KMS-11 (cell line): ENCODE results near the gene FAF1.

ENCODE experiments used
- H2AFZ ChIP-seq: fragments of 200-600 bp; sonication (generic); 2 replicates; pipeline ENCODE4 v1.6.1; 2016; ENCODE audit warnings: antibody characterized with exemption, mixed run types, low read depth
- H3K27ac ChIP-seq: fragments of 200-600 bp; sonication (generic); 2 replicates; pipeline ENCODE4 v1.6.1; 2016; ENCODE audit warnings: mild to moderate bottlenecking, mixed run types
- H3K27me3 ChIP-seq: fragments of 200-600 bp; sonication (generic); 2 replicates; pipeline ENCODE4 v1.6.1; 2017; ENCODE audit warnings: mild to moderate bottlenecking, low read depth, mixed run types, moderate library complexity; ENCODE audit not compliant: insufficient read depth
- H3K36me3 ChIP-seq: fragments of 200-600 bp; sonication (generic); 2 replicates; pipeline ENCODE4 v1.6.1; 2017; ENCODE audit warnings: mild to moderate bottlenecking, mixed run types; ENCODE audit not compliant: insufficient read depth
- H3K4me1 ChIP-seq: fragments of 200-600 bp; sonication (generic); 2 replicates; pipeline ENCODE4 v1.6.1; 2016; ENCODE audit warnings: mild to moderate bottlenecking, low read depth, mixed run types; ENCODE audit not compliant: poor library complexity, severe bottlenecking
- H3K4me2 ChIP-seq: fragments of 200-600 bp; sonication (generic); 2 replicates; pipeline ENCODE4 v1.7.0; 2016; ENCODE audit warnings: mild to moderate bottlenecking, mixed run types
- H3K4me3 ChIP-seq: fragments of 200-600 bp; sonication (generic); IDR thresholded peaks from 2 replicates; pipeline ENCODE4 v1.6.1; 2017; ENCODE audit warnings: low read depth, low read length, mixed read lengths; ENCODE audit not compliant: insufficient read depth
- H3K79me2 ChIP-seq: fragments of 200-600 bp; sonication (generic); 2 replicates; pipeline ENCODE4 v1.6.1; 2016; ENCODE audit warnings: low read depth, mixed run types; ENCODE audit not compliant: insufficient read depth
- H3K9ac ChIP-seq: fragments of 200-600 bp; sonication (generic); 2 replicates; pipeline ENCODE4 v1.6.1; 2016; ENCODE audit warnings: mild to moderate bottlenecking, mixed run types
- H4K20me1 ChIP-seq: fragments of 200-600 bp; sonication (generic); 2 replicates; pipeline ENCODE4 v1.6.1; 2016; ENCODE audit warnings: mild to moderate bottlenecking, mixed run types; ENCODE audit not compliant: insufficient read depth
- CTCF ChIP-seq: fragments of 200-600 bp; sonication (generic); conservative IDR thresholded peaks from 2 replicates; pipeline ENCODE4 v1.6.1; 2017; ENCODE audit warnings: low read depth, mild to moderate bottlenecking, antibody characterized with exemption, low read length, moderate library complexity, mixed read lengths

The FAF1 gene

GRCh38 chr1:50667710-50668356 lies 292.2 kb downstream of the FAF1 start:
- Histone ChIP-seq H3K27ac (no peak overlapping the region), H3K4me3 (no peak overlapping the region), H3K9ac (no peak overlapping the region), H4K20me1 (no peaks in the 10 kb centered on the region), H3K36me3 (no peaks in the 10 kb centered on the region), H3K27me3 (no peaks in the 10 kb centered on the region), H3K4me2 (no peak overlapping the region), H3K4me1 (no peaks in the 10 kb centered on the region), H3K79me2 (no peaks in the 10 kb centered on the region), H2AFZ (no peak overlapping the region)
- no peak for TF ChIP-seq CTCF

- Histone ChIP-seq H3K27me3 (no peaks in the 10 kb centered on the region), H4K20me1 (no peaks in the 10 kb centered on the region), H3K4me1 (no peaks in the 10 kb centered on the region), H3K36me3 (no peaks in the 10 kb centered on the region), H3K79me2 (no peaks in the 10 kb centered on the region), H3K27ac (no peak overlapping the region), H2AFZ (no peak overlapping the region), H3K9ac (no peak overlapping the region), H3K4me2 (no peak overlapping the region), H3K4me3 (no peak overlapping the region)
- TF ChIP-seq CTCF: no peak
Observed at GRCh38 chr1:50667272-50667671, 292.8 kb downstream of the FAF1 start.

DNA sequence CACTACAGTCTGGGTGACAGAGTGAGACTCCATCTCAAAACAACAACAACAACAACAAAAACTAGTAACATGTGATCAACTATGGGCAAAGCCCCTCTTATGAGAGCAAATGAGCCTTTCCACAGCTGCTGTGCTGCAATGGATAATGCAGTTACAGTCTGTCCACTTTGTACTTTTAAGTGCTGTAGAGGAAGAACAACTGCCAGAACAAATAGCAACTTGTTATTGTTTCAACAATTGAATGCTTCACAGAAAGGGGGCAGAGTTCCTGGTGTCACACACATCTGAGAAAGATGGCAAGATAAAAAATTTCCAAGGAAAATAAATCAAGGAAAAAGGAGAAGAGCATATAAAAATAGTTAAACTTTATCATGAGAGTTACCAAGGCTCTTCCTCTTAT lies 293.2 kb downstream of the FAF1 start:
- Histone ChIP-seq H3K27me3 (no peaks in the 10 kb centered on the region), H3K27ac (no peak overlapping the region), H3K9ac (no peak overlapping the region), H2AFZ (no peak overlapping the region), H3K79me2 (no peaks in the 10 kb centered on the region), H3K4me2 (no peak overlapping the region), H3K36me3 (no peaks in the 10 kb centered on the region), H3K4me1 (no peaks in the 10 kb centered on the region), H3K4me3 (no peak overlapping the region), H4K20me1 (no peaks in the 10 kb centered on the region)
- TF ChIP-seq CTCF: no peak

- no peak overlapping the region for H3K9ac ChIP-seq
Observed at GRCh38 chr1:50665413-50665812, 294.7 kb downstream of the FAF1 start.

More at GRCh38 chr1:50665413-50665812, 294.7 kb downstream of the FAF1 start:
- no peak for TF ChIP-seq CTCF
- H3K36me3 ChIP-seq: no peaks in the 10 kb centered on the region
- H3K4me2 ChIP-seq: no peak overlapping the region
- no peak overlapping the region for H2AFZ ChIP-seq
- H3K4me1 ChIP-seq: no peaks in the 10 kb centered on the region
- H3K27ac ChIP-seq: no peak overlapping the region
- no peaks in the 10 kb centered on the region for H3K79me2 ChIP-seq
- H4K20me1 ChIP-seq: no peaks in the 10 kb centered on the region
- H3K4me3 ChIP-seq: no peak overlapping the region
- H3K27me3 ChIP-seq: no peaks in the 10 kb centered on the region
